Dermis microvascular lymphatic vessel endothelial cell (primary cell): ENCODE results near the gene PRH2. TPM values are rescaled to one million over a fixed set of nuclear protein-coding genes. Genes with fewer than 3 reads are reported as not detected.

ENCODE experiments used
- DNase-seq, 2 donors: peaks; one replicate each; pipeline versions ENCODE4 v3.0.0 to v3.0.0-alpha.2; 2010; ENCODE audit warnings: low read depth in 2 of 2
- total RNA-seq: library from RNA; depleted of rRNA; stranded (reverse); fragments of >200 nt; gene quantifications from 2 replicates; pipeline ENCODE4 v1.2.1, GENCODE V29; 2014

Gene PRH2
- total RNA-seq, 1 donor from 2014 or later, result not detected

GRCh38 chr12:10960211-10960610 is 31.2 kb downstream of the PRH2 start:
- DNase-seq, result no peak

GRCh38 chr12:10965476-10965875 is 36.4 kb downstream of the PRH2 start:
- no peak for DNase-seq

- DNase-seq, result no peak
Observed at GRCh38 chr12:10966314-10966713, 37.3 kb downstream of the PRH2 start.

- DNase-seq, result peak in 1 of 2 donors; percentile 63
Observed at GRCh38 chr12:10967409-10967808, 38.4 kb downstream of the PRH2 start.

- peak; percentile 10 to 50 for DNase-seq
Observed at GRCh38 chr12:10968765-10969456, 39.9 kb downstream of the PRH2 start.

- no peak for DNase-seq
Observed at GRCh38 chr12:10974965-10975364, 45.9 kb downstream of the PRH2 start.

- no peak for DNase-seq
Observed at GRCh38 chr12:10982244-10982643, 53.2 kb downstream of the PRH2 start.

Other genes with a start within 250 kb of the PRH2 start
- gene YBX3, start 205.9 kb upstream of the PRH2 start, total RNA-seq, result 122 and 127 TPM in 2 replicates
- gene TAS2R7, start 126.6 kb upstream of the PRH2 start, total RNA-seq, result under 0.01 TPM in 1 of 2 replicates, not detected in the other
- gene TAS2R8, start 122.0 kb upstream of the PRH2 start, total RNA-seq, result not detected in 2 replicates
- gene TAS2R9, start 119.1 kb upstream of the PRH2 start, total RNA-seq, result not detected in 2 replicates
- gene TAS2R10, start 102.9 kb upstream of the PRH2 start, total RNA-seq, result 0.13 and 0.51 TPM in 2 replicates
- 0.13 and 0.51 TPM in 2 replicates for gene PRR4, start 79.8 kb upstream of the PRH2 start, total RNA-seq
- 6.5 and 10.5 TPM in 2 replicates for gene PRH1, start 45.0 kb upstream of the PRH2 start, total RNA-seq
- 0.39 and 0.63 TPM in 2 replicates for gene TAS2R13, start 19.7 kb upstream of the PRH2 start, total RNA-seq
- gene TAS2R14, start 10.0 kb downstream of the PRH2 start, total RNA-seq, result 0.90 and 1.0 TPM in 2 replicates
- 1.2 and 1.8 TPM in 2 replicates for gene TAS2R50, start 57.7 kb downstream of the PRH2 start, total RNA-seq
- gene TAS2R20, start 69.1 kb downstream of the PRH2 start, total RNA-seq, result 1.3 and 2.3 TPM in 2 replicates
- gene TAS2R19, start 93.4 kb downstream of the PRH2 start, total RNA-seq, result 1.7 and 3.4 TPM in 2 replicates
- gene TAS2R31, start 102.2 kb downstream of the PRH2 start, total RNA-seq, result 1.2 and 2.3 TPM in 2 replicates
- gene TAS2R46, start 133.1 kb downstream of the PRH2 start, total RNA-seq, result 1.0 and 1.4 TPM in 2 replicates
- 0.26 and 1.6 TPM in 2 replicates for gene TAS2R43, start 163.1 kb downstream of the PRH2 start, total RNA-seq
- 1.3 and 2.0 TPM in 2 replicates for gene TAS2R30, start 205.4 kb downstream of the PRH2 start, total RNA-seq
- 3.2 and 4.2 TPM in 2 replicates for gene SMIM10L1, start 242.0 kb downstream of the PRH2 start, total RNA-seq